ENCODE measurements around the gene DNAH6. TPM values are rescaled to one million over a fixed set of nuclear protein-coding genes. Genes with fewer than 3 reads are reported as not detected.

DNAH6 gene
- total and polyA plus RNA-seq, 4 donors, result 1.9 to 16.9 (median 8.5) TPM

- H3K27ac ChIP-seq (ENCODE audit: low read depth in 1 of 2, low read length in 1 of 2), result no peak overlapping the region
- H3K4me1 ChIP-seq (ENCODE audit: control insufficient read depth in 5 of 5, insufficient read depth in 5 of 5, low read length in 5 of 5), result no peaks in the 10 kb centered on the region
- H3K9me3 ChIP-seq (ENCODE audit: control insufficient read depth in 4 of 4, insufficient read depth in 3 of 4, low read length in 3 of 4), result no peaks in the 10 kb centered on the region
- H3K4me3 ChIP-seq, result no peak overlapping the region
- no peaks in the 10 kb centered on the region for H3K36me3 ChIP-seq (ENCODE audit: control insufficient read depth in 4 of 4, insufficient read depth in 4 of 4, low read length in 4 of 4)
- ATAC-seq (ENCODE audit: insufficient read depth, low FRiP score), result no peak
- 36 to 47% methylated on average over 3 of the region's 3 CpGs for WGBS, 2 donors
- TF ChIP-seq CTCF (IDR thresholded peaks at IDR 0.05; ENCODE audit: control extremely low read depth, extremely low read depth), result no peak
- H3K9ac ChIP-seq (ENCODE audit: insufficient read depth in 1 of 2, low read length in 2 of 2), result no peak overlapping the region
- H3K27me3 ChIP-seq (ENCODE audit: control insufficient read depth in 3 of 3, insufficient read depth in 3 of 3, low read length in 2 of 3), result no peaks in the 10 kb centered on the region
- DNase-seq, result no peak
Observed at GRCh38 chr2:84534225-84534624, 17.9 kb downstream of the DNAH6 start.

GRCh38 chr2:84537251-84537650, 21.0 kb downstream of the DNAH6 start:
- no peaks in the 10 kb centered on the region for H3K9me3 ChIP-seq (ENCODE audit: control insufficient read depth in 4 of 4, insufficient read depth in 3 of 4, low read length in 3 of 4)
- H3K9ac ChIP-seq (ENCODE audit: insufficient read depth in 1 of 2, low read length in 2 of 2), result no peak overlapping the region
- H3K27ac ChIP-seq (ENCODE audit: low read depth in 1 of 2, low read length in 1 of 2), result no peak overlapping the region
- no peaks in the 10 kb centered on the region for H3K4me1 ChIP-seq (ENCODE audit: control insufficient read depth in 5 of 5, insufficient read depth in 5 of 5, low read length in 5 of 5)
- ATAC-seq (ENCODE audit: insufficient read depth, low FRiP score) (no peak), DNase-seq (no peak)
- no peaks in the 10 kb centered on the region for H3K36me3 ChIP-seq (ENCODE audit: control insufficient read depth in 4 of 4, insufficient read depth in 4 of 4, low read length in 4 of 4)
- 93 to 100% methylated on average over 1 of the region's 1 CpG for WGBS, 2 donors
- H3K4me3 ChIP-seq, result no peak overlapping the region
- H3K27me3 ChIP-seq (ENCODE audit: control insufficient read depth in 3 of 3, insufficient read depth in 3 of 3, low read length in 2 of 3), result no peaks in the 10 kb centered on the region
- TF ChIP-seq CTCF (IDR thresholded peaks at IDR 0.05; ENCODE audit: control extremely low read depth, extremely low read depth), result no peak

DNA sequence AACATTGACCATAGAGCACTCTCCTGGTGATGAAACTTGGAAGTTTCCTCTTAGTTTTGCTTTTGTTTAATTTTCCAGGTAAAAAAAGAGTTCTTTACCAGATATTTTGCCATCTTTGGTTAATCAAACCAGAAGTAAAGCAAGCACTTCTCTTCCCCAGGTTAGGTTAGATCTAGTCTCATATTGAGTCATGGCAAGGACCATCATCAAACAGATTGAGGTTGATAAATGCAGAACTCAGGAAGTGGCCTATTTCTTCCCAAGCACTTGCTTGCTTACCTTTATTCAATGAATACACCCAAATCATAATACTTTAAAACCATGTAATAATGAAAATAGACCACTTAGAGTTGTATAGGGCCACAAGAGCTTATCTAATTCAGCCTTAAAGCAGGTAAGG, 23.4 kb downstream of the DNAH6 start:
- Histone ChIP-seq H3K27me3 (ENCODE audit: control insufficient read depth in 3 of 3, insufficient read depth in 3 of 3, low read length in 2 of 3) (no peaks in the 10 kb centered on the region), H3K36me3 (ENCODE audit: control insufficient read depth in 4 of 4, insufficient read depth in 4 of 4, low read length in 4 of 4) (no peaks in the 10 kb centered on the region), H3K4me3 (no peak overlapping the region), H3K9ac (ENCODE audit: insufficient read depth in 1 of 2, low read length in 2 of 2) (no peak overlapping the region), H3K4me1 (ENCODE audit: control insufficient read depth in 5 of 5, insufficient read depth in 5 of 5, low read length in 5 of 5) (peaks cover 0 to 2% (median 0%) of the 10 kb centered on the region in 5 donors), H3K27ac (ENCODE audit: low read depth in 1 of 2, low read length in 1 of 2) (no peak overlapping the region), H3K9me3 (ENCODE audit: control insufficient read depth in 4 of 4, insufficient read depth in 3 of 4, low read length in 3 of 4) (no peaks in the 10 kb centered on the region)
- no peak for TF ChIP-seq CTCF (IDR thresholded peaks at IDR 0.05; ENCODE audit: control extremely low read depth, extremely low read depth)
- ATAC-seq (ENCODE audit: insufficient read depth, low FRiP score) (no peak), DNase-seq (no peak)

GRCh38 chr2:84545005-84545404, 28.7 kb downstream of the DNAH6 start:
- ATAC-seq (ENCODE audit: insufficient read depth, low FRiP score) (no peak), DNase-seq (peak in 2 of 3 donors; percentile 38 to 62)
- Histone ChIP-seq H3K27me3 (ENCODE audit: control insufficient read depth in 3 of 3, insufficient read depth in 3 of 3, low read length in 2 of 3) (no peaks in the 10 kb centered on the region), H3K27ac (ENCODE audit: low read depth in 1 of 2, low read length in 1 of 2) (no peak overlapping the region), H3K4me3 (no peak overlapping the region), H3K9me3 (ENCODE audit: control insufficient read depth in 4 of 4, insufficient read depth in 3 of 4, low read length in 3 of 4) (no peaks in the 10 kb centered on the region), H3K4me1 (ENCODE audit: control insufficient read depth in 5 of 5, insufficient read depth in 5 of 5, low read length in 5 of 5) (peaks cover 0 to 9% (median 0%) of the 10 kb centered on the region in 5 donors), H3K9ac (ENCODE audit: insufficient read depth in 1 of 2, low read length in 2 of 2) (no peak overlapping the region), H3K36me3 (ENCODE audit: control insufficient read depth in 4 of 4, insufficient read depth in 4 of 4, low read length in 4 of 4) (no peaks in the 10 kb centered on the region)
- TF ChIP-seq CTCF (IDR thresholded peaks at IDR 0.05; ENCODE audit: control extremely low read depth, extremely low read depth), result no peak
